PC-3 (cell line): ENCODE measurements around the gene PDZD2.

Experiments used
- EZH2 ChIP-seq: fragments of 300-600 bp; sonication (generic); IDR thresholded peaks from one replicate; pipeline ENCODE4 v1.6.1; 2017; ENCODE audit warnings: antibody characterized with exemption, mild to moderate bottlenecking, low read length; ENCODE audit not compliant: unreplicated experiment
- TF ChIP-seq, protein P1 (sequence below): fragments of 300-600 bp; sonication (generic); conservative IDR thresholded peaks from 2 replicates; pipeline ENCODE4 v1.5.1; 2017; ENCODE audit warnings: antibody characterized with exemption, low read depth, mild to moderate bottlenecking, low read length

DNA sequence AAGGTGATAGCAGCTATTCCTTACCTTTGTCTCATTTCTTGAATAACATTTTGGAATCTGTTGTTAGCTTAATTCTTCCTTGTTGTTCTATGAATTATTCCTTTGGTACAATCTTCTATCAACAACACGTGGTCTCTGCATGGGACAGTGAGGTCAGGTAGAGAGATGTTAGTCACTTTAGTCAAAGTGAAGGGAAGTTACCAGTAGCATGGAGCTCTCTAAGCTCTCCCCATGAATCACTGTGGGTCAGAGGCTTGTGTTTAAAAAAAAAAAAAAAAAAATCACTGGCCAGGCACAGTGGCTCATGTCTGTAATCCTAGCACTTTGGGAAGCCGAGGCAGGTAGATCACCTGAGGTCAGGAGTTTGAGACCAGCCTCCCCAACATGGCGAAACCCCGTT lies 419.2 kb downstream of the PDZD2 start:
- TF ChIP-seq, protein P1, sequence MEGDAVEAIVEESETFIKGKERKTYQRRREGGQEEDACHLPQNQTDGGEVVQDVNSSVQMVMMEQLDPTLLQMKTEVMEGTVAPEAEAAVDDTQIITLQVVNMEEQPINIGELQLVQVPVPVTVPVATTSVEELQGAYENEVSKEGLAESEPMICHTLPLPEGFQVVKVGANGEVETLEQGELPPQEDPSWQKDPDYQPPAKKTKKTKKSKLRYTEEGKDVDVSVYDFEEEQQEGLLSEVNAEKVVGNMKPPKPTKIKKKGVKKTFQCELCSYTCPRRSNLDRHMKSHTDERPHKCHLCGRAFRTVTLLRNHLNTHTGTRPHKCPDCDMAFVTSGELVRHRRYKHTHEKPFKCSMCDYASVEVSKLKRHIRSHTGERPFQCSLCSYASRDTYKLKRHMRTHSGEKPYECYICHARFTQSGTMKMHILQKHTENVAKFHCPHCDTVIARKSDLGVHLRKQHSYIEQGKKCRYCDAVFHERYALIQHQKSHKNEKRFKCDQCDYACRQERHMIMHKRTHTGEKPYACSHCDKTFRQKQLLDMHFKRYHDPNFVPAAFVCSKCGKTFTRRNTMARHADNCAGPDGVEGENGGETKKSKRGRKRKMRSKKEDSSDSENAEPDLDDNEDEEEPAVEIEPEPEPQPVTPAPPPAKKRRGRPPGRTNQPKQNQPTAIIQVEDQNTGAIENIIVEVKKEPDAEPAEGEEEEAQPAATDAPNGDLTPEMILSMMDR = no peak
- TF ChIP-seq EZH2 = no peak
